ENCODE data around the gene RHOU. TPM values are rescaled to one million over a fixed set of nuclear protein-coding genes. Genes with fewer than 3 reads are reported as not detected.

The RHOU gene
- total RNA-seq, 2 experiments from 2014 or later = 1.2 TPM

DNA sequence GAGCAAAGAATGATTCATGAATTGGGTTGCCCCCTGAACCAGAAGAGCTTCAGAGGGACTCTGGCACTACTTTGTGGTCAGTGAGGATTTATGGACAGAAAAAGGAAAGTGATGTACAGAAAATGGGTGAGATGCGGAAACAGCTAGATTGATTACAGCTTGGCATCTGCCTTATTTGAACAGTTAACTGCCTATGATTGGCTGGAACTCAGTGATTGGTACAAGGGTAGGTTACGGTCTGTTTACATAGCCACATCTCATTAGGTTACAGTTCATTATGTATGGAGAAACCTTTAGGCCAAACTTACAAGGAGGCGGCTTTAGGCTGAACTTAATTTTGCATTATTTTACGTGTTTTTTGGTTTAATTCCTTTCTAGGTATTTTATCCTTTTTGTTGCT lies 29.0 kb upstream of the RHOU start:
- no peaks in the 10 kb centered on the region for H3K36me3 Mint-ChIP-seq (ENCODE audit: low read depth)
- no peak for TF ChIP-seq CTCF (IDR thresholded peaks at IDR 0.05)
- no peaks in the 10 kb centered on the region for H3K4me1 Mint-ChIP-seq (ENCODE audit: low read depth)
- ChIA-PET CTCF (interaction anchor here (2.0 kb wide), 1 partner anchor 521 kb away, joined by 4 read pairs; no protein-coding TSS in a partner anchor), POLR2A (interaction anchor here (1.2 kb wide), 1 partner anchor 534 kb away, joined by 3 read pairs; no protein-coding TSS in a partner anchor)
- H3K9me3 Mint-ChIP-seq = peaks cover 2% of the 10 kb centered on the region
- H3K27ac Mint-ChIP-seq = no peak overlapping the region
- intact Hi-C loops (cut with micrococcal nuclease) = no loop called here
- DNase-seq (no peak), ATAC-seq (no peak)
- H3K4me3 Mint-ChIP-seq = no peak overlapping the region
- H3K27me3 Mint-ChIP-seq = peaks cover 4% of the 10 kb centered on the region

GRCh38 chr1:228717081-228717480 lies 18.2 kb upstream of the RHOU start:
- H3K27me3 Mint-ChIP-seq = no peaks in the 10 kb centered on the region
- CTCF ChIA-PET = no interaction called here
- H3K9me3 Mint-ChIP-seq = no peaks in the 10 kb centered on the region
- H3K36me3 Mint-ChIP-seq (ENCODE audit: low read depth) = no peaks in the 10 kb centered on the region
- no peak for DNase-seq
- H3K4me3 Mint-ChIP-seq = no peak overlapping the region
- ATAC-seq = no peak
- POLR2A ChIA-PET = no interaction called here
- no peak overlapping the region for H3K27ac Mint-ChIP-seq
- no peaks in the 10 kb centered on the region for H3K4me1 Mint-ChIP-seq (ENCODE audit: low read depth)
- TF ChIP-seq CTCF (IDR thresholded peaks at IDR 0.05) = no peak
- intact Hi-C loops (cut with micrococcal nuclease) = no loop called here

- H3K9me3 Mint-ChIP-seq = no peaks in the 10 kb centered on the region
- no peaks in the 10 kb centered on the region for H3K36me3 Mint-ChIP-seq (ENCODE audit: low read depth)
- intact Hi-C loops (cut with micrococcal nuclease) = no loop called here
Measured at GRCh38 chr1:228721407-228721806, 13.9 kb upstream of the RHOU start.

DNA sequence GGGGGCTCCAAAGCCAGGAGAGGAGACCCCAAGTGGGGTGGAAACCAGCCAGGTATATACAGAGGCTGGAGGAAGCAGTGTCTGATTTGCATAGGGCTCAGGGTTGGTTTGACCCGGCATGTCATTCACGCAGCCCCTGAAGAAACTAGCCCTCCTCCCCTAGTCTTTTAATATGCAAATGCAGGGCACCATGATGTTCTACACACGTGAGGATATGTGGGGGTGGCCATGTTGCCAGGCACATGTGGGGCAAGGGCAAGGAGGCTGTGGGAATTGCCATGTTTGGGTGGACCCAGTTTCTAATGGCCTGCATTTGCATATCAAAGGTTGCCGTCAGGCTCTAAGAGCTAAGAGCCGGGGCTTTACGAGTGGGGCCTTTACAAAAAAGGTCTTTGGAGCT lies 12.0 kb upstream of the RHOU start:
- POLR2A ChIA-PET = no interaction called here
- no peak for DNase-seq

More at GRCh38 chr1:228721407-228721806, 13.9 kb upstream of the RHOU start:
- Mint-ChIP-seq H3K4me1 (ENCODE audit: low read depth) (no peaks in the 10 kb centered on the region), H3K27me3 (no peaks in the 10 kb centered on the region), H3K4me3 (no peak overlapping the region), H3K27ac (no peak overlapping the region)
- ATAC-seq = no peak
- TF ChIP-seq CTCF (IDR thresholded peaks at IDR 0.05) = no peak
- CTCF ChIA-PET = no interaction called here
- DNase-seq = no peak
- POLR2A ChIA-PET = no interaction called here

DNA sequence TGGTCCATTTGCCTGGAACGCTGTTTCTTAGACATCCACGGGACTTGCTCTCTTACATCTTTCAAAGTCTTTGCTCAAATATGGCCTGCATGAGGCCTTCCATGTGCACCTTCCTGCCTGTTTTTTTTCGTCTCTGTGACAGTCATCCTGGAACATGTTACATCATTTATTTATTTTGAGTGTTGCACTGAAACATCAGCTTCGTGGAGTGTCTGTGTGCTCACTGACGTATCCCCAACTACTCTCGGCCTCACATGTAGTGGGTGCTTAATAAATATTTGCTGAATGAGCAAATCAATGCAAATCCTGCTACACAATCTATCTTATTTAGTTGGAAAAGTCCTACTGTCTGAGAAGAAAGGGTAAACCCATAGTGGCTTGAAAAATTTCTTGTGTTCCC lies 11.4 kb upstream of the RHOU start:
- POLR2A ChIA-PET = no interaction called here
- ATAC-seq = no peak
- Mint-ChIP-seq H3K9me3 (no peaks in the 10 kb centered on the region), H3K27ac (no peak overlapping the region), H3K4me3 (no peak overlapping the region), H3K4me1 (ENCODE audit: low read depth) (no peaks in the 10 kb centered on the region), H3K36me3 (ENCODE audit: low read depth) (no peaks in the 10 kb centered on the region), H3K27me3 (no peaks in the 10 kb centered on the region)
- TF ChIP-seq CTCF (IDR thresholded peaks at IDR 0.05) = no peak
- CTCF ChIA-PET = no interaction called here
- intact Hi-C loops (cut with micrococcal nuclease) = no loop called here
- DNase-seq = no peak

More for the DNA sequence above, 12.0 kb upstream of the RHOU start:
- Mint-ChIP-seq H3K27me3 (no peaks in the 10 kb centered on the region), H3K4me3 (no peak overlapping the region), H3K36me3 (ENCODE audit: low read depth) (no peaks in the 10 kb centered on the region), H3K9me3 (no peaks in the 10 kb centered on the region), H3K4me1 (ENCODE audit: low read depth) (no peaks in the 10 kb centered on the region), H3K27ac (no peak overlapping the region)
- CTCF ChIA-PET = no interaction called here
- ATAC-seq = no peak
- intact Hi-C loops (cut with micrococcal nuclease) = no loop called here
- TF ChIP-seq CTCF (IDR thresholded peaks at IDR 0.05) = no peak

Measured in activated CD8-positive, alpha-beta T cell treated with anti-CD3 and anti-CD28 coated beads for 36 hours (primary cell).